HG03469 (cell line): ENCODE measurements around the gene OPN1SW.

Source experiments
- ATAC-seq: cut with Tn5 transposase; IDR thresholded peaks from one replicate; pipeline ENCODE4 v1.9.1; 2021; ENCODE audit warnings: mild to moderate bottlenecking, moderate library complexity, moderate number of reproducible peaks; ENCODE audit not compliant: unreplicated experiment

The OPN1SW gene

DNA sequence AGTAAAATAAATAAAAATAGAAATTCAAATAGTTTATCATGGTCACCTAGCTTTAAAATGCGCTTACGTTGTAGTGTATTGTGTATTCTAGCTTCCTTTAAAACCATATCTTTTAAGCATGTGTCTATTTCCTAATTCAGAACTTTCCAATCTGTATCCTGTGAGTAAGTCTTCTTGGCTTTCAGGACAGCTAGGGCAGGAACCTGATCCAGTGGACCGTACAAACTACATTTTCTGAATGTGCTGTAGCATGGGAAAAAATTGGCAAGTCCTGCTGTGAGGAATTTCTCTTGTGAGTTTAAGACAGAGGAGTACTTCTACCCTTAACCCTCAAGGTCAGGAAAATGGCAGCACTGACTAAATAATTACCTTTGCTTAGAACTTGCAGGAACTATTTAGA is 12.1 kb downstream of the OPN1SW start:
- no peak for ATAC-seq

DNA sequence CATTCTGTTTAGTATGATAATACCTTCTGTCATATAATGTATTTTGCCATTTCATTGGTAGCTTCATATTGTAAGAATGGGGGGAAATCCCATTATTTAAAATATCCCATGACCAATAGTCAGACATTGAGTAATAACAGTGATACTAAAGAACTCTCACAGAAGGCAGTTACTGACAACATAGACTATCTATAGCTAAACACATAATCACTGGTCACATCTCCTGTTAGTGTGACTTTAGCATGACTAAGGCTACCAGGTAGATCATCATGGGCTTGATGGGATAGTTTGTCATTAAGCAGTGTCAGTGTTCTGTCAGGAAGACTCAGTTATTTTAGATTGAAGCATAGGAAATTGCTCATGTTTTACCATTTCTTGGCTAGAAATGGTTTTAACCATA is 16.4 kb downstream of the OPN1SW start:
- no peak for ATAC-seq

DNA sequence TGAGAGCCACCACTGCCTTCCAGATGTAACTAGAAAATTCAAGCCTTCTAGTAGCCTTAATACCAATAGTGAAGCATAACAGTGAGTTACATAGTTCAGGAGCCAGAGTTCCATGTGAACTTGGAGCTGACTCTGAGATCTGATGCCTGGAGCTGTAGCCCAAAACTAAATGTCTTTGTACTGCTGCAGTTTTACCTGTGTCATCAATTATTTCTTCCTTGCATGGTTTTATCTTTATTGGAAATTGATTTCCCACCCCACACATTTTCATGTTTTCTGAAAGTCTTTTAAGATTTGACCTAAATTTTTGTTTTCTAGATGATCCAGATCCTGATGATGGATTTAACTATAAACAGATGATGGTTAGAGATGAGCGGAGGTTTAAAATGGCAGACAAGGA is 17.0 kb downstream of the OPN1SW start:
- no peak for ATAC-seq

DNA sequence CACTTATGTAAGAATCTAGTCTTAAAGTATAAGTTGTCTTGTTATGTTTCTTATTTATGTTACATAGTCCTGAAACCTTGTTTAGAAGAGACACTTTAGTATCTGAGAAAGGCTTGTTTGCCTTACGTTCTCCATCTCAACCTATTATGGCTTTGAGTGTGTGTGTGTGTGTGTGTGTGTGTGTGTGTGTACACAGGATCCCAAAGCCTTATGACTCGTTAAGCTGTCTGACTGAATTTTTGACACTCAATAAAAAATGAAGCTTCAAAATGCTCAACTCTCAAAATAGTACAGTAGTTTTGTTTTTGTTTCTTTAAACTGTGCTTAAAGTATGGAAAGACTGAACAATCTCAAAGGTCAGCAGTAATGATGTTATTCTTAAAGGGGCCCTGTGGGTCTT is 18.4 kb downstream of the OPN1SW start:
- ATAC-seq, result no peak

DNA sequence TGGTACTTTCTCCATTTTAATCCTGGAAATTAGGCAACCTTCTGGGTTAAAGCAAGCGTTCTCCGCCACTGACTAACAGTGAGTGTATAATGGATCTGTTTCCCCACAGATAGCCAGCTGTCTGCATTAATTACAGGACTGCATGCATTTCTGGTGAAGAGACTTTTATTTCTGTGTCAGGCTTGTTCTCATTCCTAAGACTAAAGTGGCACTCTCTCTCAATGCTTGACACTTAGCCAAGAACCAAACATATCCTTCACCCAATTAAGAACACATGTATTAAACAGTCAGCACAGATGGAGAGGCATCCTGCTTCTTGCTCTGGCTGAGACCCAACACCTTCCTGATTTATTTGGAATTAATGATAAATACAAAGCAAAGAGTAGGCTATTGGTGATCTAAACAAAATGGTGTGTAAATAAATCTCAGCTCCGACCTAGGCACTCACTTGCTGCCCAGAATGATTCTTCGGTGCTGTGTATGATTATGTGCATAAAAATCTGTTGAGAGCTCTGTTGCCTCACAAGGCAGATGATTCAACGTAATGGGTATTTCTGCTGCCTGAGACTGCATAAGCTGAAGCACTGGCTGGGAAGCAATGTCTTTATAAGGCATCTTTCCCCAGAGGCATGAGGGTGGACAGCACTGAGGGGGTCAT is 19.6 kb downstream of the OPN1SW start:
- ATAC-seq, result no peak

DNA sequence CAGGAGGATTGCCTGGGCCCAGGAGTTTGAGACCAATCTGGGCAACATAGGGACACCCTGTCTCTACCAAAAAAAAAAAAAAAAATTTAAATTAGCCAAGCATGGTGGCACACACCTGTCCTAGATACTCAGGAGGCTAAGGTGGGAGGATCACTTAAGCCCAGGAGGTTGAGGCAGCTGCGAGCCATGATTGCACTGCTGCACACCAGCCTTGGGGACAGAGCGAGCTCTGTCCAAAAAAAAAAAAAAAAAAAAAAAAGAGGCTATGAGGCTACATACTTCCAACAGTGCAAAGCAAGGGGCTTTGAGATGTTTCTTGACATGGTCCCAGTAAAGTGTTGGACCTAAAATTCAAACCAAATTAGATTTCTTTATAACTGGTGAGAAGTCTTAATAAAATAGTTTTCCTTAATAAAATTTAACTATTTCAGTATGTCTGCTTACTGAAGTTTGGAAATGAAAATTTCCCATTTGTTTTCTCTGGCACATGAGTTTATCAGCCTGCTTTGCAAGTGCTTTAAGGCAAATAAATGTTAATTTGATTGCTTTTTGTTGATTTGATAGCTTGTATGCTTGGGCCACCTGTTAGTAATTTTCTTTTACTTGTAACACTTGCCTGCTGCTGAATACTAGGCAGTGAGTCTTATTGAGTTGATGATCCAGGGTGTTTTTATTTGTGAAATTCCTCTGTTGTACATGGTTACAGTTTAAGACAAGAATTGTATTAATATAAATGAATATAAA is 20.3 kb downstream of the OPN1SW start:
- ATAC-seq, result no peak

DNA sequence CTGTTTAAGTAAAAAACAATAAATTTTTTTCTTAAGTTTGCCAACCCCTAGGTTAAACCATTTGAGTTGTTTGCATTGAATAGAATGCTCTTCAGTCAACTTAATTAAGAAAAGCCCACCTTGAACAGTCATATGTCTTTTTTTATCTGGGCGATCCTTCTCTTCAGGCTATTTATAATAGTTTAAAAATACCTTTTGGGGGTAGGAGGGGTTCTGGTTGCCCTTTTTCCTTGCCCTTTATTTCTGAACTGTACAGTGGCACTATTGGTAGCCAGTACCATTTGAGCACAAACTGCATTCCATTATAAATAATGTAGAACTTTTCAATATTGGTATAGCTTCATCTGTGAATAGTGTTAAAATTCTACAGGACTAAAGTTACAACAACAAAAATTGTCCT is 23.3 kb downstream of the OPN1SW start:
- no peak for ATAC-seq

DNA sequence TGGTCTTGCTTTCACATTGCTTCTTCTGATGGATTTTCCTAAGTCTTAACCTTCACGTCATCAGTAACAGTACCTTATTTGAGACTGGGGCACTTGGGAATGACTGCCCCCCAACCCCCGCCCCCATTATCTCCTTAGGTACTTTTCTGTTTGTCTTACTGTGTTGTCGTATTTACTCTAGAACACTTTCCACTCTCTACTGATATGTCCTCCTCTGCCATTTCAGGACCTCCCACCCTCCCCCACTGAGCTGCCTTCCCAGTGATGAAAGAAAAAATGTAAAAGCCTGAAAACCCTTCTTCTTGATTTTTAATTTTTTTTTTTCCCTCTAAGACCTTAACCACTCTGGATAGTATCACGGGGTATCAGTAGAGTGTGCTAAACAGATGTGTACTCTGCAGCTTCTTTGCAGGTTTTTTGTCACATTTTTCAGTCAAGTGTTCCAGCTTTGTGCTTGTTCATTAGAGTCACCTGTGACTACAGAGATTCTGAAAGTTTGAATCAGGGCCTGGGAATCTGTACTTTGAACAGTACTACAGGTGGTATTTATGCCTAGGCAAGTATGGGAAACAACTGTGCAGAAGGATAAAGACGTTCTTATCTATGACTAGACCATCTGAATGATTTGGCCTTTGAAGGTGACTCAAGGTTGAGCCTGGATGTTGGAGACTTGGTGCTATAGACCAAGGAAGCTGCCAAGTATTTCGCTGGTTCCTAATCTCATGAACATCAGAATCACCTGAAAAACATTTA is 28.1 kb downstream of the OPN1SW start:
- ATAC-seq, result no peak

DNA sequence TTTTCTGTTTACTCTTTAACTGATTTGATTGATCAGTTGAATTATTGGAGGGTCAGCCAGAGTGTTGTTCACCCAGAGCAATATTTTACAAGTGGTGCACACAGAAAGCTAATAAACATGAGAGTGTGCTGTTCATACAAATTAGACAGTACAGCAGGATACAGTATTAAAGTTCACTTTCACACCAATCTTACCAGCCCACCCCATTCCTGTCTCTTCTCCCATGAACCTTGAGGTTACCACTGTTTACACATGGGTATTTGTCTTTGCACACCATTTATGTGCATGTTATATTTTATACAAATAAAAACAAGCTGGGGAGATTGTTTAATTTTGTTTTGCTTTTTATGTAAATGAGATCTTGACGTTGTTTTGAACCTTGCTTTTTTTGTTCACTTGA is 29.9 kb downstream of the OPN1SW start:
- no peak for ATAC-seq

DNA sequence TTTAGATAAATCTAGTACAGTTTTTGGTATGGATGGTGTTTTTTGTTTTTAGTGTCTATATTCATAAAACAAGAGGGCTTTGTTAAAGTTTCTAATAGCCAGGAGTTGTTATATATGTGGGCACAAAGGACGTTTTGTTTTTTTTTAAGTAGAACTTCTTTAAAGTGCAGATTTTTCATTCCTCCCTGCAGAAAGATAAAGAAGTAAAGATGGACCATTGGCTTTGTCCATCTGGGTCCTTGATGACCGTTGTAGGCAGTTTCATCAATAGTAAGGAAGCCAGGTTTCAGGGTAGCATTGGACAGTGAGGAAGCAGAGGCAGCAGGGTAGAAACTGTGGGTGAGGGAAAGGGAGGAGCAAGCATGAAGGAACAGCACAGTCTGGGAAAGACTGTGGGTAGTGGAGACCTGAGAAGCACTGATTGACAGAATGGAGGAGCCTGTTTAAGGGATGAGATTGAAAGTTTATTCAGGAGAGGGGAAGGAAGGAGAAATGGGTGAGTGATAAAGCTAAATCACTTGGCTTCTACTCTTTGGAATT is 31.2 kb downstream of the OPN1SW start:
- no peak for ATAC-seq

DNA sequence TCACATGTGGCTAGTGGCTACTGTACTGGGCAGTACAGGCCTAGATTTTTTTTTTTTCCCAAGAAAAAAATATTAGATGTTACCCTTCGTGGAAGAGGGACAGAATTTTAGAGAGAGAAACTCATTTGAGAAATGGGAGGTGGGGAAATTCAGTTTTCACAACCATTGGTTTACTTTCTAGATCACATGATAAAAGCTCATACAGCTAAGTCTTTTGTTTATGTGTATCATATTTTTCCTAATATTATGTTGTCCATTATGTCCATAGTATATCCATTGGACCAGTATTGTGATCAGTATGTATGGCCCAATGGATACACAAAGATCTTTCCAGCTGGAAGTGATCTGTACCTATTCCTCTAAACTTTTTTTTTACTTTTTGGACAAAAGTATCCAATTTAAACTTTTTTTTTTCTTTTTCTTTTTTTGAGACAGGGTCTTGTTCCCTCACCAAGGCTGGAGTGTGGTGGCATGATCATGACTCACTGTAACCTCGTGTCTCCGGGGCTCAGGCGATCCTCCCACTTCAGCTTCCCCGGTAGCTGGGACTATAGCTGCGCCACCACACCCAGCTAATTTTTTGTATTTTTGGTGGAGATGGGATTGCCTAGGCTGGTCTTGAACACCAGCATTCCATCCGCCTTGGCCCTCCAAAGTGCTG is 32.4 kb downstream of the OPN1SW start:
- ATAC-seq, result no peak

DNA sequence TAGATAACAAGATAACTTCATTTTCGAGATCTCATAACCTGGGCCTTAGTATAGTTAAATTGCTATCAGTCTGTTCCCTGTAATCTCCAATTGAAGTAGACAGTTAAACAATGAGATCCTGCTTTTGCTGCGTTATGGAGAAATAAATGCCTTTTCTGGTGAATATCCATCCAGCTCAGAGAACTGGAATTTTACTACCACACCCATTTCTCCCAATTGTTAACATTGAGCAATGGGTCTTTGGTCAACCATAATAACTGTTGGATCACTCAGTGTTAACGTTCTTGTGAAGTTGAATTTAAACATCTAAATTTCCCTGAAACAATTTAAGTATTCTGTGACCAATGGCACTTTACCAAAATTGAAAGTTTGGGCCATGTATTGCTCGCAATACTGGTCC is 33.4 kb downstream of the OPN1SW start:
- no peak for ATAC-seq

DNA sequence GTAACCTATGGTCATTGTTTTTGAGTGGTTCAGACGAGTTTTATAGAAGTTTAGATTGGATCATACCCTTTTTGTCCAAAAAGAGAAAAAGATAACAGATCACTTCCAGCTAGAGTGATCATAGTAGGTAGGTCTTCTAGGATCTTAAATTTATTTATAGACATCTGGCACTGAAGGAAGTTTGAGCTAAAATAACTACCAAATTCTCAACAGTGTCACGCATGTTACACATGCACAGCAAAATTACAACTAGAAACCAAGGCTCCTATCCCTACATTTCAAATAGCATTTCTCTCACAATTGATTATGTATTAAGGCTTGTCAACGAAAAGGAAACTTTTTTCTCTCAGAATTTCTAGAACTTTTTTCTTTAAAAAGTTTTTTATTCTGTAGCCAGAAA is 34.1 kb downstream of the OPN1SW start:
- ATAC-seq, result no peak

DNA sequence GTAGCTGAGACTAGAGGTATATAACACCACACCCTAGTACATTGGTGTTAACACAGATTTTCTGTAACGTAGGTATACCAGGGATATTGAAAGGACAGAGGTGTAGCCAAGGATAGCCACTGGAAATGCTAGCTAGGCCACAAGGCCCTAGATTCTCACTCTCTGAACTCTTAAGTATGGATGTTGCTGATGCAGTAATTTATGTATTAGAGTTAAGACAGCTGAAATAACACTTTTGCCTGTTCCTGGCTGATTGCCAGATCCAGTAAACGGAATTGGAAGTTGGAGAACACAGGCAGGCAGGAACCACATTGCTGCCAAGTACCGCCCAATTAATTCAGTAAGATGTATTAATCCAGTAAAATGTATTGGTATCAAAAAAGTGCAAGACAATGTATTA is 34.6 kb downstream of the OPN1SW start:
- no peak for ATAC-seq

DNA sequence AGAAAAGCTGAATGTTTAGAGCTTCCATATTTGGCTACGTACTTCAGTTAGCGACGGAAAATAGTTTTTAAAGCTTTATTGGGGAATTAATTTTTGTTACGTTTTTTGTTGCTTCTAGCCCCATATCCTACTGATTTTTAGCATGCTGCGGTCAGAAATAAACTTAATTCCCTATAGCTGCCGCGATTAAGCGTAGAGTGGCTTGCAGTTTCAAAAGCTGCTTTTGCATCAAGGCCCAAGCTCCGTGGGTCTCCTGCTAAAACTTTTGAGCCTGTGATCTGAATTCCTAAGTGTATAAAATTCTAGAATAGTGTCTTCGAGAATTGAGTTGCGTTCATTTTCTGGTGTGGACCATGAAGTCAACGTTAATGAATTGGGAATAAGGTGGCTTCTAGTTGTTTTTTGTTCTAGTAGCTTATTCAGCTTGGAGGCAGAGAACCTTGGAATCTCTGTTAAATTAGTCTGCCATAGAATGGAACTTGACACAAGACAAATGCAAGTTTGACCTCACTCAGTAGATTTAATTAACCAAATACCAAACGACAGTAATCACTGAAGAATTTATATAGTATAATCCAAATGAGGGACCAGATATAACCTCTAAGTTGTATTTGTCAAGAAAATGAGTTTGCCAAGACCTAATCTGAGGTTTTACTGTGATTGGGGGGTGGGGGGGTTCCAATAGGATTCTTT is 35.5 kb downstream of the OPN1SW start:
- no peak for ATAC-seq

DNA sequence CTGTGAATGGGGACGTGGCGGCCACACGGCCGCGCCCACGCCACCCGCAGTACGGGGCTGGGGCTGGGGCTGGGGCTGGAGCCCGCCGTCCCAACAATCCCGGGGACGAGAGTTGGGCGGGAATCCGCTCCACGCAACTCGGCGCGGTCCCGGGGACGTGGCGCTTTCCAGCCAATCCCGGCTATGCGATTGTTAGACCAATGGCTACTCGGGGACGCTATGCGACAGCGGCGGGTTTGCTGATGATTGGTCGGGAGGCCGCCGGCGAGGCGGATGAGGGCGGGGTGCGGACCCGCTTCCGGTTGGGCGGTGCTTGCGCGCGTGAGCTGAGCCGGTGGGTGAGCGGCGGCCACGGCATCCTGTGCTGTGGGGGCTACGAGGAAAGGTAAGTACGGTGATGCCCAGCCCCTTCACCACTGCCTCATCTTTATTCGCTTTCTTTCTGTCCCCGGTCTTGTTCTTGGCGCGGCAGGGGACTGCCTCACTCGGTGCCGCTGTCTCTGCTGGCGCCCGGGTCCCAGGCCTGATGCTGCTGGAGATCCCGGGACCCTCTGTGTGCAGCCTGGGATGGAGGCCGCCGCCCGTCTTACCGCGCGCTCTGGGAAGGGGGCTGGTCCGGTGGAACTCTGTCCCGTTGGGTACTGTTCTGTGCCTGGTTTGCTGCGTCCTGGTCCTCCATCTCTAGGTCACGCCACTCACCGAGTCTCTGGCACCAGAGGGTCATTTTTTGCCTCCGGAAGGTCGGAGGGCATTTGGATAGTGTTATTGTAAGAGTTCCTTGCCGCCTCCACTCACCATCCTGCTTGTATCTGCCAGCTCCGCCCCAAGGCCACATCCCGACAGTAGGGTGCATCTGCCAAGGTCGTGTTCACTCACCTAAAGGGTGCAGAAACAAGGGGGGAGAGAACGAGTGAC is 36.3 kb downstream of the OPN1SW start, which contains the start of gene CALU:
TSS of gene CALU (plus strand) at position 312 of the 915 bp plus-strand sequence. CDS start 9,225 bp downstream, outside the sequence.
- peak; percentile 93 for ATAC-seq

DNA sequence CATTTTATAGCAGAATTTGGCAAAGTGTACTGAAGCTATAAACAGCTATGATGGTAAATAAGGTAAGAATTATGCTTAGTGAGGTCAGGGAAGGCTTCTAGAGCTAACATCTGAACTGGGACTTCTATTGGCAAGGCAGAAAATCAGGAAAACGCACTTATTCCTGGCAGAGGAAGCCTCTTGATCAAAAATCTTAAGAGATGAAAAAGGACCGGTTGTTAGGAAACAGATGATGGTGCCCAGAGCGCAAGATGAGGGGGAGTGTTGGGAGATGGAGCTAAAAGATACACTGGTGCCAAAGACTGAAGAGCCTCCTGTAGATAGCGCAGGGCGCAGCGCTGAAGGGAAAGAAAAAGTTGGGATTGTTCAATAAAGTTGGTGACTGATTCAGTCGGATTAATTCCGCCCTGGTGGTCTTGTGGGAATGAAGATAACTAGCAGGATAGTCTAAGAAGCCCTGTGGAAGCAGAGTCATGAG is 37.0 kb downstream of the OPN1SW start:
- ATAC-seq, result no peak

DNA sequence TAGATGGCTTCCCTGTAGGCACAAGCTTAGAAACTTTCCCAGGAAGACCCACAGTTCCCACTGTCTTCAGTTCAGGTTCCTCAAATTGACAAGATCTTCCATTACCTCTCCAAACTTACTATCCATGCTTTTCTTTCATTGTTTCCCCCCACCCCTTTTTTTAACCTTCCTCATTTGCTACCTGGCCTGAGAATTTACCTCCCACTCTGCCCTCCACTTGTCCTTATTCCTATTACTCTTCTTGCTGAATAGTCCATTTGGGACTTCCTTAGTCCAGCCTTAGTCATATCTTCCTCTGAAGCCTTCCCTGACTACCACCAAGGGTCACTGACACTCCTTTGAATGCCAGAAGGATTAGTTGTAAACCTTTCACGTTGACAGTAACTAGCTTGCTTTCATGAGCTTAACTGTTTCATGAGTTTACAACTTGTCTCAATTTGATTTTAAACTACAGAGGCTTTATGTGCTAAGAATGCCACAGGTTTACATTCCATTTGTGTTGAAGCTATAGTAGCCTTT is 37.7 kb downstream of the OPN1SW start:
- no peak for ATAC-seq

DNA sequence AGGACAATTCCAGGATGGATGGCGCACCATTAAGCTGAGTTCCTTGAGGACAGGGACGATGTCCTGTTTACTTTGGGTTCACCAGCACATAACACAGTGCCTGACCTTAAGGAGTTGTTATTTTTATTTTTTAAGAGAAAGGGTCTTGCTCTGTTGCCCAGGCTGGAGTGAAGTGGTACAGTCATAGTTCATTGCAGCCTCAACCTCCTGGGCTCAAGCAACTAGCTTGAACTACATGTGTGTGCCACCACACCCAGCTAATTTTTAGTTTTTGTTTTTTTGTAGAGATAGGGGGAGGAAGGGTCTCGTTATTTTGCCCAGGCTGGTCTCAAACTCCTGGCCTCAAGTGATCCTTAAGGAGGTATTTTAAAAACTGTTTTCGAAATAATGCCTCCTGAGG is 38.2 kb downstream of the OPN1SW start:
- no peak for ATAC-seq
